Germinal center (tissue), 1 donor: ENCODE measurements around the gene HOXA9.

ENCODE experiments used
- DNase-seq: peaks from one replicate; pipeline ENCODE4 v3.0.0; 2012; ENCODE audit warnings: mixed read lengths, low spot score

HOXA9 gene

DNA sequence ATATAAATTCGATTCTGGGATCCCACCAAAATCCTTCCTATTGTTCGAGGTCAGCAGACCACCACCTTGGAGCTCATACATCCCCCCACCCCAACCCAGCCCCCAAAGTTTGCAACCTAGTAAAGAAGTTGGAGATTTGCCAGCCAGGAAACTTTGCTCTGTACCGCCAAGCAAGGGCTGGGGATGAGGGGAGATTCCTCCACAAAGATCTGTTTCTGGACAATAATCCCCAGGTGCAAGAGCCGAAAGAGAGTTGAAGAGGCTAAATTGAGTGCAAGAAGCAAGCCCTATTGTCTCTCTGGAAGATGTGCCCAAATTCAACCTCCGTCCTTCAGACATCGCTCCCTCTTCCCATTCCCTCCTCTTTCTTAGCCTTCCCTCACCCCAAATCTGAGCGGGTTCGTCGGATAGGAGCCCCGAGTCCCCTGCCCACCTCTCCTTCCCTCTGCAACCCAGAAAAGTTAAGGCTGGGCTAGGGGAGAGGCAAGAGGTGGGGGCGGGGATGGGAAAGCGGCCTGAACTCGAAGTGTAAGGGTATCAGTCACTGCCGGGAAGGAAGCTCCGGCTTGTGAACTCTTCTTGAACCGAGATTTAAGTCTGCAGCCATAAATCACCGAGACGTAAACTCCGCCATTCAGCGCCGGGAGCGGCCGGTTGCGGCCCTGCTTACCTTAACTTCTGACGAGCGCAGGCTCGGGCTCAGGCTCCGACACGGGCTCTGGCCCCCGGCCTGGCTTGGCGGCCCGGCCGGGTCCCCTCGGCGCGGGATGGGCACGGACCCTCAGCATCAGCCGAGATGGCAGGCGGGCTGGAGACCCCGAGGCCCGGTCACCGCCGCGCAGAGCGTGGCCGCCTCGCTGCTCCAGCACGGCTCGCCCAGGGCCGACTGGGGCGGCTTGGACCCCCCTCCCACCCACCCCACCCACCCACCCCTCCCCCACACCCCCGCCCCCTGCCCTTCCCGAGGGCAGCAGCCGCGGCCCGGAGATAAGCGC lies 52.1 kb downstream of the HOXA9 start:
- no peak for DNase-seq
